ENCODE results near the gene CCDC110.

Gene CCDC110

GRCh38 chr4:185508181-185508580, 36.6 kb upstream of the CCDC110 start:
- Histone ChIP-seq H3K27ac (ENCODE audit: low read depth, low read length) (no peak overlapping the region), H3K9me2 (replicated peaks; ENCODE audit: control insufficient read depth, low read length) (no peaks in the 10 kb centered on the region), H3K4me1 (ENCODE audit: control insufficient read depth, low read length) (no peaks in the 10 kb centered on the region), H3F3A (ENCODE audit: control insufficient read depth, insufficient read depth) (no peaks in the 10 kb centered on the region), H3K9me3 (ENCODE audit: control insufficient read depth, insufficient read depth, low read length) (no peaks in the 10 kb centered on the region), H3K79me2 (ENCODE audit: control insufficient read depth, low read length) (no peaks in the 10 kb centered on the region), H3K27me3 (ENCODE audit: control insufficient read depth, low read length) (peaks cover 10% of the 10 kb centered on the region), H3K4me3 (ENCODE audit: low read length) (no peak overlapping the region), H4K20me1 (ENCODE audit: control insufficient read depth, insufficient read depth, low read depth, low read length) (no peaks in the 10 kb centered on the region), H3K4me2 (ENCODE audit: low read length) (no peak overlapping the region), H3K36me3 (ENCODE audit: control insufficient read depth, low read length) (no peaks in the 10 kb centered on the region)
- TF ChIP-seq EZH2phosphoT487 (IDR thresholded peaks at IDR 0.05; ENCODE audit: borderline replicate concordance, low read length) (no peak), CTCF (IDR thresholded peaks at IDR 0.05; ENCODE audit: low read depth, low read length, poor library complexity, severe bottlenecking) (no peak)

- Histone ChIP-seq H3F3A (ENCODE audit: control insufficient read depth, insufficient read depth) (no peaks in the 10 kb centered on the region), H3K27me3 (ENCODE audit: control insufficient read depth, low read length) (peaks cover 5% of the 10 kb centered on the region), H3K79me2 (ENCODE audit: control insufficient read depth, low read length) (no peaks in the 10 kb centered on the region), H3K9me3 (ENCODE audit: control insufficient read depth, insufficient read depth, low read length) (no peaks in the 10 kb centered on the region), H4K20me1 (ENCODE audit: control insufficient read depth, insufficient read depth, low read depth, low read length) (no peaks in the 10 kb centered on the region), H3K36me3 (ENCODE audit: control insufficient read depth, low read length) (no peaks in the 10 kb centered on the region), H3K4me2 (ENCODE audit: low read length) (no peak overlapping the region), H3K4me3 (ENCODE audit: low read length) (no peak overlapping the region), H3K9me2 (replicated peaks; ENCODE audit: control insufficient read depth, low read length) (no peaks in the 10 kb centered on the region), H3K27ac (ENCODE audit: low read depth, low read length) (no peak overlapping the region), H3K4me1 (ENCODE audit: control insufficient read depth, low read length) (no peaks in the 10 kb centered on the region)
- TF ChIP-seq EZH2phosphoT487 (IDR thresholded peaks at IDR 0.05; ENCODE audit: borderline replicate concordance, low read length): no peak
- TF ChIP-seq CTCF (IDR thresholded peaks at IDR 0.05; ENCODE audit: low read depth, low read length, poor library complexity, severe bottlenecking): no peak
These were observed 34.9 kb upstream of the CCDC110 start for GRCh38 chr4:185506422-185506821.

GRCh38 chr4:185504098-185505047, 32.8 kb upstream of the CCDC110 start:
- Histone ChIP-seq H3K27me3 (ENCODE audit: control insufficient read depth, low read length) (no peaks in the 10 kb centered on the region), H3K9me2 (replicated peaks; ENCODE audit: control insufficient read depth, low read length) (no peaks in the 10 kb centered on the region), H3K4me1 (ENCODE audit: control insufficient read depth, low read length) (no peaks in the 10 kb centered on the region), H3K79me2 (ENCODE audit: control insufficient read depth, low read length) (no peaks in the 10 kb centered on the region), H3K4me3 (ENCODE audit: low read length) (no peak overlapping the region), H3K36me3 (ENCODE audit: control insufficient read depth, low read length) (no peaks in the 10 kb centered on the region), H3K4me2 (ENCODE audit: low read length) (no peak overlapping the region), H4K20me1 (ENCODE audit: control insufficient read depth, insufficient read depth, low read depth, low read length) (no peaks in the 10 kb centered on the region), H3F3A (ENCODE audit: control insufficient read depth, insufficient read depth) (no peaks in the 10 kb centered on the region), H3K27ac (ENCODE audit: low read depth, low read length) (no peak overlapping the region), H3K9me3 (ENCODE audit: control insufficient read depth, insufficient read depth, low read length) (no peaks in the 10 kb centered on the region)
- TF ChIP-seq EZH2phosphoT487 (IDR thresholded peaks at IDR 0.05; ENCODE audit: borderline replicate concordance, low read length): no peak
- TF ChIP-seq CTCF (IDR thresholded peaks at IDR 0.05; ENCODE audit: low read depth, low read length, poor library complexity, severe bottlenecking): no peak

Data from DOHH2 (cell line).